Large intestine (tissue), 12 donors: Measurements from ENCODE around the gene CEP152. TPM values are rescaled to one million over a fixed set of nuclear protein-coding genes. Genes with fewer than 3 reads are reported as not detected.
A peak's percentile ranks its signal among the peaks of the same experiment; 100 is the strongest.
"Not testable (repeated sequence)": the region's sequence is repeated elsewhere in the genome, so short reads cannot be mapped to it uniquely, and the experiment has no call there.

Source experiments
- DNase-seq, 2 donors: peaks; one replicate each; pipeline versions ENCODE4 v3.0.0 to v3.0.0-alpha.2; 2013
- H3K27ac ChIP-seq: one replicate; pipeline ENCODE4 v1.5.1; 2013; ENCODE audit warnings: low read length
- H3K27me3 ChIP-seq: 2 replicates; pipeline ENCODE4 v1.6.1; 2013; ENCODE audit warnings: low read length; ENCODE audit not compliant: control insufficient read depth, insufficient read depth
- H3K36me3 ChIP-seq: 2 replicates; pipeline ENCODE4 v1.6.1; 2013; ENCODE audit warnings: low read length; ENCODE audit not compliant: control insufficient read depth, insufficient read depth
- H3K4me1 ChIP-seq: one replicate; pipeline ENCODE4 v1.6.1; 2013; ENCODE audit warnings: low read length; ENCODE audit not compliant: control insufficient read depth, insufficient read depth
- H3K4me3 ChIP-seq: one replicate; pipeline ENCODE4 v1.5.1; 2013; ENCODE audit warnings: low read length
- H3K9me3 ChIP-seq: one replicate; pipeline ENCODE4 v1.6.1; 2013; ENCODE audit warnings: mild to moderate bottlenecking, low read depth, low read length, moderate library complexity; ENCODE audit not compliant: control insufficient read depth
- WGBS: methylation state at CpG from one replicate; pipeline ENCODE4 v1.1.5; 2013; ENCODE audit warnings: low lambda C conversion rate; ENCODE audit not compliant: insufficient coverage; 5-methylcytosine and 5-hydroxymethylcytosine counted together
- long read RNA-seq, 11 donors: transcript quantifications; one replicate each; lab custom pipeline, GENCODE V29; 2026
- polyA plus RNA-seq: library from polyadenylated mRNA; unstranded; fragments of 120-200 nt; gene quantifications from one replicate; pipeline ENCODE4 v1.2.1, GENCODE V29; 2013

Gene CEP152, protein sequence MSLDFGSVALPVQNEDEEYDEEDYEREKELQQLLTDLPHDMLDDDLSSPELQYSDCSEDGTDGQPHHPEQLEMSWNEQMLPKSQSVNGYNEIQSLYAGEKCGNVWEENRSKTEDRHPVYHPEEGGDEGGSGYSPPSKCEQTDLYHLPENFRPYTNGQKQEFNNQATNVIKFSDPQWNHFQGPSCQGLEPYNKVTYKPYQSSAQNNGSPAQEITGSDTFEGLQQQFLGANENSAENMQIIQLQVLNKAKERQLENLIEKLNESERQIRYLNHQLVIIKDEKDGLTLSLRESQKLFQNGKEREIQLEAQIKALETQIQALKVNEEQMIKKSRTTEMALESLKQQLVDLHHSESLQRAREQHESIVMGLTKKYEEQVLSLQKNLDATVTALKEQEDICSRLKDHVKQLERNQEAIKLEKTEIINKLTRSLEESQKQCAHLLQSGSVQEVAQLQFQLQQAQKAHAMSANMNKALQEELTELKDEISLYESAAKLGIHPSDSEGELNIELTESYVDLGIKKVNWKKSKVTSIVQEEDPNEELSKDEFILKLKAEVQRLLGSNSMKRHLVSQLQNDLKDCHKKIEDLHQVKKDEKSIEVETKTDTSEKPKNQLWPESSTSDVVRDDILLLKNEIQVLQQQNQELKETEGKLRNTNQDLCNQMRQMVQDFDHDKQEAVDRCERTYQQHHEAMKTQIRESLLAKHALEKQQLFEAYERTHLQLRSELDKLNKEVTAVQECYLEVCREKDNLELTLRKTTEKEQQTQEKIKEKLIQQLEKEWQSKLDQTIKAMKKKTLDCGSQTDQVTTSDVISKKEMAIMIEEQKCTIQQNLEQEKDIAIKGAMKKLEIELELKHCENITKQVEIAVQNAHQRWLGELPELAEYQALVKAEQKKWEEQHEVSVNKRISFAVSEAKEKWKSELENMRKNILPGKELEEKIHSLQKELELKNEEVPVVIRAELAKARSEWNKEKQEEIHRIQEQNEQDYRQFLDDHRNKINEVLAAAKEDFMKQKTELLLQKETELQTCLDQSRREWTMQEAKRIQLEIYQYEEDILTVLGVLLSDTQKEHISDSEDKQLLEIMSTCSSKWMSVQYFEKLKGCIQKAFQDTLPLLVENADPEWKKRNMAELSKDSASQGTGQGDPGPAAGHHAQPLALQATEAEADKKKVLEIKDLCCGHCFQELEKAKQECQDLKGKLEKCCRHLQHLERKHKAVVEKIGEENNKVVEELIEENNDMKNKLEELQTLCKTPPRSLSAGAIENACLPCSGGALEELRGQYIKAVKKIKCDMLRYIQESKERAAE (N-terminal part only)
- 6.4 TPM for polyA plus RNA-seq
- long read RNA-seq, donor 1, result 0 reads
- long read RNA-seq, donor 2, result 0 reads
- long read RNA-seq, donor 3, result 0 reads
- long read RNA-seq, donor 4, result 0 reads
- long read RNA-seq, donor 5, result 0 reads
- long read RNA-seq, donor 6, partial matches to known transcripts, result 450 of 450 reads
- long read RNA-seq, donor 6, other reads (novel, unspliced or antisense), result 0 of 450 reads
- long read RNA-seq, donor 7, result 0 reads
- long read RNA-seq, donor 8, result 0 reads
- long read RNA-seq, donor 9, partial matches to known transcripts, result 0 of 1 reads
- long read RNA-seq, donor 9, other reads (novel, unspliced or antisense), result 0 of 1 reads
- long read RNA-seq, donor 10, result 0 reads
- long read RNA-seq, donor 11, result 0 reads

GRCh38 chr15:48810414-48811324 lies at the start of gene CEP152:
TSS of gene CEP152 (minus strand) at chr15:48811069. CDS start at chr15:48805649, 5,420 bp downstream.
- Histone ChIP-seq H3K27ac (peak within 1 kb of the TSS; percentile 48), H3K4me1 (no peaks in the 10 kb centered on the region), H3K36me3 (no peaks in the 10 kb centered on the region), H3K4me3 (peak within 1 kb of the TSS; percentile 81), H3K9me3 (no peaks in the 10 kb centered on the region), H3K27me3 (no peaks in the 10 kb centered on the region)
- WGBS, result no CpG with 5 or more reads among the region's 51 CpGs
- peak; percentile 99 to 100 for DNase-seq

DNA sequence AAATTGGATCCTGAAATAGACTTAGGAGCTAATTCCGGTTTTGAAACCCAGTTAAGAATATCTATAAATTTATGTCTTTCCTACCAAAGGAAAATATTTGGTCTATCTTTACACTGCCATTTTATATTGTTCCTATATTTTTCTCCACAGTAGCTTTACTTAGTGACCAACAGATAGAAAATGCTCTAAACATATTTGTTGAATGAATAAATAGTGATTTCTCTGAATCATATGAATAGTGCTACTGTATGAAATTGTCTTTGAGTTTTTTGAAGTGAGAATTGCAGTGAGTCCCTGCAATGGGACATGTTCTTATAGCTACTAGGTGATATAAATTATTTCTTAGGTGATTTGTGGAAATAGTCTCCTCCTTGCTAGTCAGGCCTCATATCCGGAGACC lies 48.6 kb upstream of the CEP152 start:
- Histone ChIP-seq H3K27me3 (no peaks in the 10 kb centered on the region), H3K27ac (no peak overlapping the region), H3K9me3 (no peaks in the 10 kb centered on the region), H3K36me3 (no peaks in the 10 kb centered on the region), H3K4me1 (peaks cover 4% of the 10 kb centered on the region), H3K4me3 (no peak overlapping the region)
- DNase-seq, result no peak
- 100% methylated on average over 1 of the region's 2 CpGs for WGBS

GRCh38 chr15:48858401-48858800 lies 47.5 kb upstream of the CEP152 start:
- H3K4me1 ChIP-seq, result peaks cover 4% of the 10 kb centered on the region
- H3K36me3 ChIP-seq, result no peaks in the 10 kb centered on the region
- H3K27ac ChIP-seq, result no peak overlapping the region
- H3K9me3 ChIP-seq, result no peaks in the 10 kb centered on the region
- DNase-seq, result no peak
- no CpG with 5 or more reads among the region's 2 CpGs for WGBS
- H3K4me3 ChIP-seq, result no peak overlapping the region
- H3K27me3 ChIP-seq, result no peaks in the 10 kb centered on the region

GRCh38 chr15:48856942-48857341 lies 46.1 kb upstream of the CEP152 start:
- H3K27ac ChIP-seq, result no peak overlapping the region
- H3K4me3 ChIP-seq, result no peak overlapping the region
- H3K4me1 ChIP-seq, result peaks cover 4% of the 10 kb centered on the region
- no peaks in the 10 kb centered on the region for H3K36me3 ChIP-seq
- no peaks in the 10 kb centered on the region for H3K27me3 ChIP-seq
- no peaks in the 10 kb centered on the region for H3K9me3 ChIP-seq
- DNase-seq, result no peak
- WGBS, result no CpG with 5 or more reads among the region's 2 CpGs

DNA sequence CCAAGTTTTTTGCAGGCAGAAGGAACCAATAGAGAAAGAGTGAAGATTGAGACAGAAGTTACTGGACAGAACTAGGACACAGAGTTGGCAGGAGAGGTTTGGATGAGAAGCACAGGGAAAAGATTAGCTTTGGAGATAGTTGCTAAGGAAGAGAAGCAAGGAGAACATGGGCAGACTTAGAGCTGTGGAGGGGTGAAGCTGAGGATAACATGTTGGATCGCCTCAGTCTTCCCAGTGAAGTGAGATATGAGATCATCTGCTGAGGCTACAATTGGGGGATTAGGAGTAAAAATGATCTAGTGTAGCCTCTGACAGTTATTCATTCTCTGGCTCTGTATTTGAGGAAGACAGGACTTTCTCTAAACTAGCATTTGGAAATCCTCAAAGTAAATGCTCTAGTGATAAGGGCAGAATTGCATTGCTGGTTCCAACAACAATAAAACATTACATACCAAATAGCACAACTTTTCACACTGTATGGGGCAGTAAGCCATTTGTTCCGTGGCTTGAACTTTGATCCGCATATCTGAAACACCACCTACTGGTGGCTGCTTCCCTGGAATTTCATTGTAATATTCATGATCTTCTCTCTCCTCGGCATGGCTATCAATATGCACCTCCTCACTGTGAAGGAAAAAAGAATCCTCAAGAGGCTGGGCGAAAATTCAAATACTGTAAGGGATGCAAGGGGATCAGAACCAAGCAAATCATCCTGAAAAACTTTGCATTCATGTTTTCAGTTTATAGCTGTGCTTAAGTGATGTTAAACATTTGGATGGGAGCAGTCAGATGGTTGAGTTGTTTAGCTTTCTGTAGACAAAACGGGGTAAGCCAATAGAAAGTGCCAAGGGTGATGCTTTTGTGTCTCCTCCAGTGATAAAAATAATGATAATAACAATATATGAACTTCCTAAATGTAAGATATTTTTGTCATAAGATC lies 44.9 kb upstream of the CEP152 start:
- H3K4me1 ChIP-seq, result peaks cover 4% of the 10 kb centered on the region
- no peaks in the 10 kb centered on the region for H3K36me3 ChIP-seq
- H3K27me3 ChIP-seq, result no peaks in the 10 kb centered on the region
- H3K4me3 ChIP-seq, result no peak overlapping the region
- no peaks in the 10 kb centered on the region for H3K9me3 ChIP-seq
- H3K27ac ChIP-seq, result no peak overlapping the region
- WGBS, result no CpG with 5 or more reads among the region's 6 CpGs
- DNase-seq, result peak; percentile 31 to 70

- DNase-seq, H3K27me3 ChIP-seq, H3K4me1 ChIP-seq, H3K36me3 ChIP-seq, H3K4me3 ChIP-seq, H3K27ac ChIP-seq, H3K9me3 ChIP-seq: not testable (repeated sequence)
- no CpG with 5 or more reads among the region's 3 CpGs for WGBS
Measured at GRCh38 chr15:48854434-48854833, 43.6 kb upstream of the CEP152 start.

DNA sequence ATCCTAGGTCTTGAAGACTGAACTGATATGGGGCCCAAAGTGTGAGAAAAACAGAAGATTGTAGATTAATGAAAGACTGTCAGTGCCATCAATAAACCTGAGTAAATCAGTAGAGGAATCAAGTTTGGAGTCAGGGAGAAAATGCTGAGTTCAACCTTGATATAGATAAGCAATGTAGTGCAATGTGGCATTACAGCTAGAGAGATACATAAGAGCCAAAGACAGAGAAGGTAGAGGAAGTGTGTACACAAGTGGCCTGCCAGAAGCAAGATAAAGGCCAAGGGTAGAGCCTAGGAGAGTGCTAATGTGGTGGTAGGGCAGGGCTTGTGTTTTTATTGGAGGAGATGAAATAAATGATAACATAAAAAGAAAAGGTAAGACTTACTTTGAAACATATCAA lies 41.1 kb upstream of the CEP152 start:
- DNase-seq, result no peak
- Histone ChIP-seq H3K9me3 (no peaks in the 10 kb centered on the region), H3K4me1 (peaks cover 4% of the 10 kb centered on the region), H3K36me3 (no peaks in the 10 kb centered on the region), H3K4me3 (no peak overlapping the region), H3K27me3 (no peaks in the 10 kb centered on the region), H3K27ac (no peak overlapping the region)

GRCh38 chr15:48850648-48851047 lies 39.8 kb upstream of the CEP152 start:
- H3K36me3 ChIP-seq, result no peaks in the 10 kb centered on the region
- no peaks in the 10 kb centered on the region for H3K27me3 ChIP-seq
- H3K4me3 ChIP-seq, result no peak overlapping the region
- peaks cover 3% of the 10 kb centered on the region for H3K4me1 ChIP-seq
- no peak for DNase-seq
- WGBS, result no CpG with 5 or more reads among the region's 2 CpGs
- no peak overlapping the region for H3K27ac ChIP-seq
- no peaks in the 10 kb centered on the region for H3K9me3 ChIP-seq
